ENCODE data around the gene GBF1.

Gene GBF1

GRCh38 chr10:102409604-102410428 is 164.5 kb downstream of the GBF1 start:
- peaks cover 16% of the 10 kb centered on the region for H3K4me1 ChIP-seq (ENCODE audit: control insufficient read depth, insufficient read depth, low read length)
- H3K9ac ChIP-seq (ENCODE audit: low read length): peak overlapping the region; percentile 28
- H3K36me3 ChIP-seq (ENCODE audit: control insufficient read depth, insufficient read depth, low read length): no peaks in the 10 kb centered on the region
- no peaks in the 10 kb centered on the region for H3K9me3 ChIP-seq (ENCODE audit: control insufficient read depth, low read length)
- no peak overlapping the region for H3K4me3 ChIP-seq (ENCODE audit: low read length)
- H3K27me3 ChIP-seq (ENCODE audit: control insufficient read depth, insufficient read depth, low read length): peaks cover 59% of the 10 kb centered on the region

GRCh38 chr10:102410429-102411073 is 165.2 kb downstream of the GBF1 start:
- no peaks in the 10 kb centered on the region for H3K36me3 ChIP-seq (ENCODE audit: control insufficient read depth, insufficient read depth, low read length)
- peaks cover 63% of the 10 kb centered on the region for H3K27me3 ChIP-seq (ENCODE audit: control insufficient read depth, insufficient read depth, low read length)
- peak overlapping the region; percentile 3 for H3K9ac ChIP-seq (ENCODE audit: low read length)
- H3K4me3 ChIP-seq (ENCODE audit: low read length): no peak overlapping the region
- no peaks in the 10 kb centered on the region for H3K9me3 ChIP-seq (ENCODE audit: control insufficient read depth, low read length)
- peaks cover 16% of the 10 kb centered on the region for H3K4me1 ChIP-seq (ENCODE audit: control insufficient read depth, insufficient read depth, low read length)

GRCh38 chr10:102411341-102412255 is 166.3 kb downstream of the GBF1 start:
- Histone ChIP-seq H3K9me3 (ENCODE audit: control insufficient read depth, low read length) (no peaks in the 10 kb centered on the region), H3K27me3 (ENCODE audit: control insufficient read depth, insufficient read depth, low read length) (peaks cover 65% of the 10 kb centered on the region), H3K36me3 (ENCODE audit: control insufficient read depth, insufficient read depth, low read length) (no peaks in the 10 kb centered on the region), H3K9ac (ENCODE audit: low read length) (no peak overlapping the region), H3K4me3 (ENCODE audit: low read length) (no peak overlapping the region), H3K4me1 (ENCODE audit: control insufficient read depth, insufficient read depth, low read length) (peaks cover 16% of the 10 kb centered on the region)

- no peaks in the 10 kb centered on the region for H3K36me3 ChIP-seq (ENCODE audit: control insufficient read depth, insufficient read depth, low read length)
- H3K4me3 ChIP-seq (ENCODE audit: low read length): no peak overlapping the region
- H3K27me3 ChIP-seq (ENCODE audit: control insufficient read depth, insufficient read depth, low read length): peaks cover 69% of the 10 kb centered on the region
- H3K9ac ChIP-seq (ENCODE audit: low read length): no peak overlapping the region
- H3K9me3 ChIP-seq (ENCODE audit: control insufficient read depth, low read length): no peaks in the 10 kb centered on the region
- H3K4me1 ChIP-seq (ENCODE audit: control insufficient read depth, insufficient read depth, low read length): peaks cover 16% of the 10 kb centered on the region
Measured at GRCh38 chr10:102412293-102412692, 167.0 kb downstream of the GBF1 start.

- H3K27me3 ChIP-seq (ENCODE audit: control insufficient read depth, insufficient read depth, low read length): peaks cover 65% of the 10 kb centered on the region
- no peak overlapping the region for H3K9ac ChIP-seq (ENCODE audit: low read length)
Measured at GRCh38 chr10:102413053-102413705, 167.8 kb downstream of the GBF1 start.

GRCh38 chr10:102413806-102414561 is 168.7 kb downstream of the GBF1 start:
- Histone ChIP-seq H3K4me1 (ENCODE audit: control insufficient read depth, insufficient read depth, low read length) (peaks cover 13% of the 10 kb centered on the region), H3K36me3 (ENCODE audit: control insufficient read depth, insufficient read depth, low read length) (no peaks in the 10 kb centered on the region), H3K27me3 (ENCODE audit: control insufficient read depth, insufficient read depth, low read length) (peaks cover 65% of the 10 kb centered on the region), H3K9ac (ENCODE audit: low read length) (no peak overlapping the region), H3K9me3 (ENCODE audit: control insufficient read depth, low read length) (no peaks in the 10 kb centered on the region), H3K4me3 (ENCODE audit: low read length) (no peak overlapping the region)

More at GRCh38 chr10:102413053-102413705, 167.8 kb downstream of the GBF1 start:
- H3K9me3 ChIP-seq (ENCODE audit: control insufficient read depth, low read length): no peaks in the 10 kb centered on the region
- no peaks in the 10 kb centered on the region for H3K36me3 ChIP-seq (ENCODE audit: control insufficient read depth, insufficient read depth, low read length)
- peaks cover 16% of the 10 kb centered on the region for H3K4me1 ChIP-seq (ENCODE audit: control insufficient read depth, insufficient read depth, low read length)
- no peak overlapping the region for H3K4me3 ChIP-seq (ENCODE audit: low read length)

- peaks cover 60% of the 10 kb centered on the region for H3K27me3 ChIP-seq (ENCODE audit: control insufficient read depth, insufficient read depth, low read length)
- H3K9ac ChIP-seq (ENCODE audit: low read length): no peak overlapping the region
- no peaks in the 10 kb centered on the region for H3K9me3 ChIP-seq (ENCODE audit: control insufficient read depth, low read length)
- no peak overlapping the region for H3K4me3 ChIP-seq (ENCODE audit: low read length)
- no peaks in the 10 kb centered on the region for H3K36me3 ChIP-seq (ENCODE audit: control insufficient read depth, insufficient read depth, low read length)
- peaks cover 16% of the 10 kb centered on the region for H3K4me1 ChIP-seq (ENCODE audit: control insufficient read depth, insufficient read depth, low read length)
Measured at GRCh38 chr10:102414749-102415148, 169.4 kb downstream of the GBF1 start.

- H3K27me3 ChIP-seq (ENCODE audit: control insufficient read depth, insufficient read depth, low read length): peaks cover 45% of the 10 kb centered on the region
- no peak overlapping the region for H3K4me3 ChIP-seq (ENCODE audit: low read length)
- H3K4me1 ChIP-seq (ENCODE audit: control insufficient read depth, insufficient read depth, low read length): peaks cover 16% of the 10 kb centered on the region
- H3K9me3 ChIP-seq (ENCODE audit: control insufficient read depth, low read length): no peaks in the 10 kb centered on the region
- H3K9ac ChIP-seq (ENCODE audit: low read length): no peak overlapping the region
- no peaks in the 10 kb centered on the region for H3K36me3 ChIP-seq (ENCODE audit: control insufficient read depth, insufficient read depth, low read length)
Measured at GRCh38 chr10:102416283-102416682, 171.0 kb downstream of the GBF1 start.

- H3K27me3 ChIP-seq (ENCODE audit: control insufficient read depth, insufficient read depth, low read length): peaks cover 41% of the 10 kb centered on the region
- H3K9ac ChIP-seq (ENCODE audit: low read length): no peak overlapping the region
- H3K4me3 ChIP-seq (ENCODE audit: low read length): no peak overlapping the region
- no peaks in the 10 kb centered on the region for H3K36me3 ChIP-seq (ENCODE audit: control insufficient read depth, insufficient read depth, low read length)
- H3K9me3 ChIP-seq (ENCODE audit: control insufficient read depth, low read length): no peaks in the 10 kb centered on the region
- H3K4me1 ChIP-seq (ENCODE audit: control insufficient read depth, insufficient read depth, low read length): peaks cover 16% of the 10 kb centered on the region
Measured at GRCh38 chr10:102416695-102417094, 171.4 kb downstream of the GBF1 start.

GRCh38 chr10:102418622-102419268 is 173.4 kb downstream of the GBF1 start, which contains the start of gene PSD:
Gene PSD (minus strand): TSS chr10:102418785. CDS start chr10:102417038, 1,747 bp downstream.
- no peaks in the 10 kb centered on the region for H3K36me3 ChIP-seq (ENCODE audit: control insufficient read depth, insufficient read depth, low read length)
- H3K4me1 ChIP-seq (ENCODE audit: control insufficient read depth, insufficient read depth, low read length): peaks cover 33% of the 10 kb centered on the region
- peaks cover 26% of the 10 kb centered on the region for H3K27me3 ChIP-seq (ENCODE audit: control insufficient read depth, insufficient read depth, low read length)
- H3K9me3 ChIP-seq (ENCODE audit: control insufficient read depth, low read length): no peaks in the 10 kb centered on the region
- H3K4me3 ChIP-seq (ENCODE audit: low read length): peak within 1 kb of the TSS; percentile 70
- H3K9ac ChIP-seq (ENCODE audit: low read length): no peak within 1 kb of the TSS
